LNCaP clone FGC (cell line): ENCODE results near the gene AVEN.

Experiments used
- DNase-seq: peaks from one replicate; pipeline ENCODE4 v3.0.0-alpha.2; 2011; ENCODE audit warnings: low read depth
- H3K4me3 ChIP-seq: 2 replicates; pipeline ENCODE4 v1.5.1; 2011; ENCODE audit warnings: mild to moderate bottlenecking, low read depth, low read length, control low read depth
- CTCF ChIP-seq: IDR thresholded peaks from 2 replicates; pipeline ENCODE4 v1.5.1; 2012; ENCODE audit warnings: mild to moderate bottlenecking; ENCODE audit not compliant: control insufficient read depth, insufficient read depth; ENCODE audit errors: extremely low read depth

The AVEN gene

GRCh38 chr15:33934396-33934795, 104.6 kb downstream of the AVEN start:
- DNase-seq = no peak
- no peak overlapping the region for H3K4me3 ChIP-seq
- no peak for TF ChIP-seq CTCF

DNA sequence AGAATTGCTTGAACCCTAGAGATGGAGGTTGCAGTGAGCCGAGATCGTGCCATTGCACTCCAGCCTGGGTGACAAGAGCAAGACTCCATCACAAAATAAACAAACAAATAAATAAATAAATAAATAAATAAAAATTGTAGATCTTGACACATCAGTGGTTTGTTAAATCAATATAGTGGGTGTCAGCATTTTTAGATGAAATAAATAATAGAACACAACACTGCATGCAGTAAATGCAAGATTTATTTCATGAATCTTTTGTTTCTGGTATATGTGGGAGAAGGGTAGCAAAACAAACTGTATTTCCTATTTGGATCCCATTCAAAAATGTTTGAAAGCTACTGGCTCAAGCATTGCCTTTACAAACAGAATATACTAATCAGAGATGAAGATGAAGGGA, 106.3 kb downstream of the AVEN start:
- no peak overlapping the region for H3K4me3 ChIP-seq
- no peak for DNase-seq
- TF ChIP-seq CTCF = no peak

- no peak for TF ChIP-seq CTCF
- DNase-seq = no peak
- H3K4me3 ChIP-seq = no peak overlapping the region
Measured at GRCh38 chr15:33926260-33926659, 112.7 kb downstream of the AVEN start.

DNA sequence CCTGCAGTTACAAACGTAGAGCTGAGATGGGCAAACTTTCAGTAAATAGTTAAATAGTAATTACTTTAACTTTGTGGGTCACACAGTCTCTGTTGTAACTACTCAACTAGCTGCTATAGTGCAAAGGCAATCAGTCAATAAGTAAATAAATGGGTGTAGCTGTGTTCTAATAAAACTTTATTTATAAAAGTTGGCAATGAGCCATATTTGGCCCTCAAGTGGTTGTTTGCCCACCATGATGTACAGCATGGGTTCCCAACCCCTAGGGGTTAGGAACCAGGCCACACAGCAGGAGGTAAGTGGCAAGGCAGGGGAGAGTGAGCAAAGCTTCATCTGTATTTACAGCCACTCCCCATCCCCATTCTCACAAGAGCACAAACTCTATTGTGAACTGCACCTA, 115.6 kb downstream of the AVEN start:
- TF ChIP-seq CTCF = no peak
- no peak for DNase-seq
- H3K4me3 ChIP-seq = no peak overlapping the region

DNA sequence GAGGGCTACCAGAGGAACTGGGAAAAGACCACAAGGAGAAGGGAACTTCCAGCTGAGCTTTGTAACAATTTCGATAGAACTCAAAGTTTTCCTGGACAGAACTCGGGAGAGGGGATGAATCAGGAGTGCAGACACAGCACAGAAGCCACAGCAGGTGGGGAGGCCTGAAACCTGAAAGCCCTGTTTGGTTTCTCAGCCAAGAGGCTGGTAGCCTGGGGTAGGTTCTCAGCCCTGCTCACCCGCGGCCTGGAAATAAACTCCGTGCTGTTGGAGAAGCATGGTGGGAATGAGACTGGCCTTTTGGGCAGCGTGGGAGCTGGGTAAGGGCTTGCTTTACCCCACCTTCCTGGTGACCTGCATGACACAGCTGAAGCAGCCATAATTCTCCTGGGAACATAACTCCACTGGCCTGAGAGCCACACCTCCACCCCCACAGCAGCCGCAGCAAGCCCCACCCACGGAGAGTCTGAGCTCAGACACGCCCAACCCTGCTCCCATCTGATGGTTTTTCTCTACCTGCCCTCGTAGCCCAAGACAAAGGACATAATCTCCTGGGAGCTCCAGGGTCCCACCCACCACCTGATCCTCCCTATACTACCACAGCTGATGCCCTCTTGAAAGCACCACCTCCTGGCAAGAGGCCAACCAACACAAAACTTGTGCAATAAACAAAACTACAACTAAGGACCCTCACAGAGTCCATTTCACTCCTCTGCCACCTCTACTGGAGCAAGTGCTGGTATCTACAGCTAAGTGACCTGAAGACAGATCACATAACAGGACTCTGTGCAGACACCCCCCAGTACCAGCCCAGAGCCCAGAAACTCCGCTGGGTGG, 123.2 kb downstream of the AVEN start:
- no peak for TF ChIP-seq CTCF
- DNase-seq = no peak
- H3K4me3 ChIP-seq = no peak overlapping the region

GRCh38 chr15:33913459-33913858, 125.5 kb downstream of the AVEN start:
- no peak for TF ChIP-seq CTCF

GRCh38 chr15:33912326-33912725, 126.7 kb downstream of the AVEN start:
- TF ChIP-seq CTCF = no peak
- DNase-seq = no peak
- no peak overlapping the region for H3K4me3 ChIP-seq

More at GRCh38 chr15:33913459-33913858, 125.5 kb downstream of the AVEN start:
- no peak overlapping the region for H3K4me3 ChIP-seq
- no peak for DNase-seq
